Stimulated activated CD4-positive, alpha-beta T cell treated with anti-CD3 and anti-CD28 coated beads, Interleukin-12 subunit alpha, Interleukin-12 subunit beta, amount 100 ng/mL, for 24 hours (primary cell): ENCODE data around the gene PBLD.
"Not testable (repeated sequence)": the region's sequence is repeated elsewhere in the genome, so short reads cannot be mapped to it uniquely, and the experiment has no call there.

Source experiments
- DNase-seq, 2 experiments: peaks; one replicate each; pipeline ENCODE4 v3.0.0-alpha.2; 2020; ENCODE audit warnings: low read depth in 2 of 2

The PBLD gene

GRCh38 chr10:68278906-68279753 is 53.6 kb downstream of the PBLD start:
- not testable (repeated sequence) for DNase-seq

DNA sequence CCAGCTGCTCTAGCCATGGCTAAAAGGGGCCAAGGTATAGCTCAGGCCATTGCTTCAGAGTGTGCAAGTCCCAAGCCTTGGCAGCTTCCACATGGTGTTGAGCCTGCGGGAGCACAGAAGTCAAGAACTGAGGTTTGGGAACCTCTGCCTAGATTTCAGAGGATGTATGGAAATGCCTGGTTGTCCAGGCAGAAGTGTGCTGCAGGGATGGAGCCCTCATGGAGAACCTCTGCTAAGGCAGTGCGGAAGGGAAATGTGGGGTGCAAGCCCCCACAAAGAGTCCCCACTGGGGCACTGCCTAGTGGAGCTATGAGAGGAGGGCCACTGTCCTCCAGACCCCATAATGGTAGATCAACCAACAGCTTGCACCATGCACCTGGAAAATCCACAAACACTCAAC is 54.9 kb downstream of the PBLD start:
- DNase-seq: not testable (repeated sequence)

GRCh38 chr10:68276224-68276623 is 56.5 kb downstream of the PBLD start:
- DNase-seq: no peak

- no peak for DNase-seq
Observed at GRCh38 chr10:68275600-68276126, 57.1 kb downstream of the PBLD start.

- DNase-seq: no peak
Observed at GRCh38 chr10:68272833-68273232, 59.9 kb downstream of the PBLD start.

DNA sequence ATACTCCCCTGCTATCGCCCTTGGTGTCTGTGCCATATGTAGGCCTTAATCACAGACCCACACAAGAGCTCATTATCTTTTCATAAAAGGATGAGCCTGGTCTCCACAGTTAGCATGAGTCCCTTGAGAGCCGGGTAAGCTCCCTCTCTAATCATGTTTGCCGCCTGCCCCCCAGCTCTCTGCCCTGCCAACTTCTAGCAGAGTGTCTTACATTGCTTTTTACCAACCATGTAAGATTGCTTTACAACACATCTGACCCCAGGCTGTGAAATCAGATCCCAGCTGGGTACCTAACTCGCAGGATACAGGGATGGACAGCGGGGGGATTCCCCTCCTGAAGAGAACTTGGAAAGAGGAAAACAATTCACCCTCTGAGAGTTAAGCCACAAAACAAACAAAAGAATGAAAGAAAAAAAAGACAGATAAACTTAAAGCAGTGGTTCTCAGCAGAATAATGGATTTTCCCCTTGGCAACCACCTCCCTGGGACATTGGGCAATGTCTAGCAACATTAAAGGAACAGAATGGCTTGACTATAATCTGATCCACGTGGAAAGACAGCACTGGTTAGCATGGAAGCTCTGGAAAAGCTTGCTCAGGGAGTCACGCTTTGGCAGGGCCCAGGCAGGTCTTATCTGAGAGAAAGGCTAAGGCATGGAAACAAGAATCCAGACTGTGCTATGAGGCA is 61.4 kb downstream of the PBLD start:
- DNase-seq: no peak

DNA sequence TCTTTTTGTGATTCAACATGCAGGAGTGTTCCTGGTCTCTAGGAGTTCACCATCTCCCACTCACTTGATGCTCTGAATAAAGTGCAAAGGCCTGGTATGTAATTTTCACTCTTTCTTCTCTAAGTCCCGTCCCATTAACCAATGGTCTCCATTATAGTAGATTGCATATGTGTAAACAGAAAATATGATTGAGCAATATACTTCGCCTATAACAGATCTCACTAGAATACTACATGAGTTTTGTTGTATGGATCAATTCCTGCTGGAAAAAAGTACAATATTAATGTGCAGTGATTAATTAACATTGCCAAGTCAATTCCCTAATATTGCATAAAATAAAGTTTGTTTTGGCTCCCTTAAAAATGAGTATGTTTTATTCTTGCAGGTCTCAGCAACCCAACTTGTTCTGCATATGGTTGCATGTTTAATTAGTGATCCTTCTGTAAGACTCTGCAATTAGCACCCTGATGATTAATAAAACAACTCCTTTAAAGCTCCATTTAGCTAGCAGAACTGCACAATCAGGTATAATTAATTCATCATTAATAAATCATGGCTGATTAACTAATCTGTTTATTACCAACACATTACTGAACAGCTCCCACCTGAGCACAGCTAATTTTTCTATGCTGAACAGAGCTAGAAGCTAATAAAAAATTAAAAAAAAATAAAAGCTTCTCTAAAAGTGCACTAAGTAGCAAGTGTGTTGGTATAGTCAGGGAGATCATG is 63.0 kb downstream of the PBLD start:
- DNase-seq: no peak

- no peak for DNase-seq
Observed at GRCh38 chr10:68261132-68261856, 71.4 kb downstream of the PBLD start.

GRCh38 chr10:68253346-68253745 is 79.4 kb downstream of the PBLD start:
- no peak for DNase-seq

DNA sequence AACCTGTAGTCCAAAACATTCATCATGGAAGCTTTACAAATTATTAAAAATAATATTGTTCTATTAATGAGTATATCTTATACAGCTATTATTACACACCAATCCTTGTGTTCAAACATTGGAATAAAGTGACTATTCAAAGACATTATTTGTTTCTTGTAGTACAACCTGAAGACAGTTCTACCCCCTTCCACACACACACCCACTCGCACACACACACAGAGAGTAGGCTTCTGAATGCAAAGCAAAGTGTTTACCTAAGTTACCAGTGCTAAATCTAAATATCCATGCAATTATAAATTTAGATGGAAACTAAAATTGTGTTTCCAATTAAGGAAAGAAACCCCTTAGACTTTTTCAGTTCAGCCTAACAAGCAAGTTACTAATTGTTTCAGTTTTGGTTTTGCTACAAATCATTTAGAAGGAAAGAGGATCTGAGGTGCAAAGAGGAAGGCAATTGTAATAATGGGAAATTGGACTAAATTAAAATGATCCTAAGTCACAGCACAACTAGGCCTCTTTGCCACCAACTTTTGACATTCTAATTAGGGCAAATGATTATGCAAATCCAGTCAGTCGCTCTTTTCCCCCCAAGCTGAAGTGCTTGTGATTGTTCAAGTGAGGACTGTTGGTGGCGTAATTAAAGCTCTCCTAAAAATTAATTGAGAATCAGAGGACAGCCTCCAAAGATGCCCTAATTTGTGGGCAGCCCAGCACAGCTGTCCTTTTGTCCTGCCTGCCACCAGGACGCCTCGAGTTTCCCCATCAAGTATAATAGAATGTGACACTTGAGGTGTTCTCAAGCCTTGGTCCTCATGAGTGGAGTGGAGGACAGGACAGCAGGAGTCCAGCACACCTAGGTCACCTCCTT is 80.9 kb downstream of the PBLD start:
- no peak for DNase-seq

DNA sequence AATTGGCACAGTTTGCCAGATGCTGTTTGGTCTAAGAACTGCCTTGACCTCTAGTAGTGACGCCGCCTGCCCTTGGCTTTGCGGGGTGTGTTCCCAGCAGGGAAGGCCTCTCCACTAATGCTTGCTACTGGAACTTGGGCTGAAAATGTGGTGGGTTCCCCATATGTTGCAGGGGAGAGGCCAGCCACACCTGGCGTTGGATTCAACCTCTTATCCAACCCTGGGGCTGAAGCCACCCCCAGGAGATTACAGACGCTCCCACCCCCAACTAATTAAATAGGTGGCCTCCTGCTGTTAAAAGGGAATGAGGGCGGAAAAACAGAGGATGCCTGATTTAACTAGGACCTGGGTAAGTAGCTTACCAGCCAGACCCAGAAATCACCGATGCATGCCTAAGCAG is 81.6 kb downstream of the PBLD start:
- no peak for DNase-seq

- no peak for DNase-seq
Observed at GRCh38 chr10:68249297-68249696, 83.4 kb downstream of the PBLD start.

- DNase-seq: no peak
Observed at GRCh38 chr10:68247931-68248330, 84.8 kb downstream of the PBLD start.

DNA sequence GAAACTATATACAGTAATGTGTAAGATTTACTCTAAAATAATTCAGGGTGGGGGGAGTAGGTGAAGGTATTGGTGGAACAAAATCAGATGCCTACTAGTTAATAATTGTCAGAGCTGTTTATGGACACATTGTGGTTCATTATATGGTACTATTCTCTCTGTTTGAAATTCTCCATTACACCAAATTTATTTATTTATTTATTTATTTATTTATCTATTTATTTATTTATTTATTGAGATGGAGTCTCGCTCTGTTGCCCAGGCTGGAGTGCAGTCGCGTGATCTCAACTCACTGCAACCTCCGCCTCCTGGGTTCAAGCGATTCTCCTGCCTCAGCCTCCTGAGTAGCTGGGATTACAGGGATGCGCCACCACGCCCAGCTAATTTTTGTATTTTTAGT is 86.3 kb downstream of the PBLD start:
- not testable (repeated sequence) for DNase-seq

DNA sequence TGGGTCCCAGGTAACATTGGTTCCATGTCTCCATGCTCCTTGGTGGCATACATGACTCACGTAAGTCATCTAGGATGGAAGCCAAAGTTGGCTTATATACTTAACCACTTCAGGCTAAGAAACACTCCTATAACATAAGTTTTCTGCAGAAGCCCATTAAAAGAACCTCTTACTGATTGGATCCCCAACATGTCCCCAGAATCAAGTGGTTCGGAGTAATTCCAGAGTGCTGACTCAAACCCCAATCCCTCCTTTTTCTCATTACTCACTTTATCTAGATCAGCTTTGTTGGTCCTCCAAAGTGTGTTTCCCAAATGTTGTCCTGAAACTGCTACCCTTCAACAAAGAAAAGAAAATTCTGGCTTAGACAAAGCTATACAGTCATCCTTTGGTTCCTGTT is 90.7 kb downstream of the PBLD start:
- no peak for DNase-seq

GRCh38 chr10:68239596-68240150 is 93.1 kb downstream of the PBLD start:
- no peak for DNase-seq

DNA sequence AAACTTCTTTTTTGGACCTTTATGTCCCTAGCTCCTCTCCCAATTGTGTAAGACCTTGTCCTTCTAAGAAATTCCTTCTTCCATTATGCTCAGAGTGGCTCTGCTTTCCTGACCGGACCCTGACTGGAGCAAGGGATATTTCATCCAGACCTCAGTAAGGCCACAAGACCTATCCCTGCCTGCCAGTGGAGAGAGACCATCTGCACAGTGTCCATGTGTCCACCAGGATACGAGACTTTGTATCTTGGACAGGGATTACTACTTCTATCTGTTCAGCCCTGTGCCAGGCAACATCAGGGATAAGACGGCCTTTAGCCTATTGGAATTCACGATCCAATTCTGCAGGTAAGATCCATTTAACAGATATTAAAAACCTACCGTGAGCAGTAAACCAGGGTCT is 93.7 kb downstream of the PBLD start:
- no peak for DNase-seq

- DNase-seq: no peak
Observed at GRCh38 chr10:68238371-68238770, 94.4 kb downstream of the PBLD start.

DNA sequence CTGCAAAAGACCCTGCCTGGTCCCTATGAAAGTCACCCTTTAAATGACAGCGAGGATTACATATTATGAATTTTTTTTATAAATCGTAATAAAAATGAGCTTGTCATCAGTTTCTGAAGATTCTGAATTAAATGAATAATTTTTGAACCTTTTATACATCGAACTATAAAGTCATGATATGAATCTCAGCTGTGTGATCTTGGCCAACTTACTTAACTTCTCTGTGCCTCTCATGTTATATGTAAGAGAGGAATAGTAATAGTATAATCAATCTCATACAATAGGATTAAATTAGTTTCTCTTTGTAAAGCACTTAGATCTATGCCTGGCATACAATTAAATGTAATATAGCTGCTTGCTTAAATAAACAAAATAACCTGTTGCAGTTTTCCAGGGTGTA is 95.6 kb downstream of the PBLD start:
- no peak for DNase-seq

DNA sequence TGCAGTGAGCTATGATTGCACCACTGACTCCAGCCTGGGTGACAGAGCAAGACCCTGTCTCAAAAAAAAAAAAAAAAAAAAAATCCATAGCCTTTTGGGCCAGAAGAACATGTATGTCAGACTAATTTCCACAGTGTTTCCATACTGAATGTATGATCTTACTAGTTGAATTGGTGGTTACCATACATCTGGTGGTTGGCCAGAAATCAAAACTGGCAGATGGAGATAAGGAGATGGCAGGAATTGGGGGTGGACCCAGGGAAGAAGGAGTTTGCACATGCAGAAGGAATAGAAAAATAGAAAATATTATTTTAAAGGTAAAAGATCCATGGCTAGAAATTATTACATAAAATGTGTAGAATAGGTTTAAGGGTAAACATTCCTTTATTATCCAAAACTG is 97.1 kb downstream of the PBLD start:
- DNase-seq: no peak
